ENCODE measurements around the gene GCKR. TPM values are rescaled to one million over a fixed set of nuclear protein-coding genes. Genes with fewer than 3 reads are reported as not detected.

GCKR gene
- total RNA-seq, 1 donor from 2014 or later = not detected

- Histone ChIP-seq H3K27me3 (ENCODE audit: low read depth) (peaks cover 28% of the 10 kb centered on the region), H3K4me1 (no peaks in the 10 kb centered on the region), H3K9me3 (replicated peaks) (peaks cover 54% of the 10 kb centered on the region), H3K4me3 (no peak overlapping the region), H3K36me3 (no peaks in the 10 kb centered on the region), H3K27ac (replicated peaks) (no peak overlapping the region)
- intact Hi-C loops (cut with micrococcal nuclease) = no loop called here
- no peak for DNase-seq
- TF ChIP-seq CTCF (IDR thresholded peaks at IDR 0.05; ENCODE audit: borderline replicate concordance) = no peak
Observed at GRCh38 chr2:27572998-27573429, 76.4 kb downstream of the GCKR start.

Other genes with a start within 250 kb of the GCKR start
- 5.9 TPM for gene SLC30A3, start 233.8 kb upstream of the GCKR start, total RNA-seq
- 1.2 TPM for gene DNAJC5G, start 221.4 kb upstream of the GCKR start, total RNA-seq
- gene TRIM54, start 214.4 kb upstream of the GCKR start, total RNA-seq = 285 TPM
- 1.5 TPM for gene UCN, start 188.4 kb upstream of the GCKR start, total RNA-seq
- gene MPV17, start 173.7 kb upstream of the GCKR start, total RNA-seq = 59.2 TPM
- gene GTF3C2, start 140.1 kb upstream of the GCKR start, total RNA-seq = 16.2 TPM
- gene EIF2B4, start 126.5 kb upstream of the GCKR start, total RNA-seq = 34.1 TPM
- 58.9 TPM for gene SNX17, start 126.2 kb upstream of the GCKR start, total RNA-seq
- 6.7 TPM for gene ZNF513, start 116.1 kb upstream of the GCKR start, total RNA-seq
- gene PPM1G, start 87.2 kb upstream of the GCKR start, total RNA-seq = 34.4 TPM
- 52.5 TPM for gene NRBP1, start 68.2 kb upstream of the GCKR start, total RNA-seq
- 0.63 TPM for gene KRTCAP3, start 54.5 kb upstream of the GCKR start, total RNA-seq
- 21.8 TPM for gene IFT172, start 7.1 kb upstream of the GCKR start, total RNA-seq
- gene FNDC4, start 1.6 kb upstream of the GCKR start, total RNA-seq = 1.7 TPM
- 16.1 TPM for gene ZNF512, start 86.2 kb downstream of the GCKR start, total RNA-seq
- 6.8 TPM for gene CCDC121, start 132.2 kb downstream of the GCKR start, total RNA-seq
- 16.6 TPM for gene GPN1, start 132.2 kb downstream of the GCKR start, total RNA-seq
- 29.7 TPM for gene SUPT7L, start 166.8 kb downstream of the GCKR start, total RNA-seq
- gene SLC4A1AP, start 167.1 kb downstream of the GCKR start, total RNA-seq = 21.3 TPM